ENCODE measurements around the gene ZNF750.

DNA sequence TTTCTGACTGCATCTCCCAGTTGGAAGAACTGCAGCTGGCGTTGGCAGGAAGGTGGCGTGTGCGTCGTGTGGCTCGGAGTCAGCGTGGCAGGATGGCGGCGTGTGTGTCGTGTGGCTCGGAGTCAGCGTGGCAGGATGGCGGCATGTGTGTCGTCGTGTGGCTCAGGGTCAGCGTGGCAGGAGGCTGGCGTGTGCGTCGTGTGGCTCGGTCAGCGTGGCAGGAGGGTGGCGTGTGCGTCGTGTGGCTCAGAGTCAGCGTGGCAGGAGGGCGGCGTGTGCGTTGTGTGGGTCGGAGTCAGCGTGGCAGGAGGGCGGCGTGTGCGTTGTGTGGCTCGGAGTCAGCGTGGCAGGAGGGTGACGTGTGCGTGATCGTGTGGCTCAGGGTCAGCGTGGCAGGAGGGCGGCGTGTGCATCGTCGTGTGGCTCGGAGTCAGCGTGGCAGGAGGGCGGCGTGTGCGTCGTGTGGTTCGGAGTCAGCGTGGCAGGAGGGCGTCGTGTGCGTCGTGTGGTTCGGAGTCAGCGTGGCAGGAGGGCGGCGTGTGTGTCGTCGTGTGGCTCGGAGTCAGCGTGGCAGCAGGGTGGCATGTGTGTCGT, 38.3 kb downstream of the ZNF750 start:
- no peak for TF ChIP-seq POLR2A (IDR thresholded peaks at IDR 0.05)
- TF ChIP-seq, protein P1, sequence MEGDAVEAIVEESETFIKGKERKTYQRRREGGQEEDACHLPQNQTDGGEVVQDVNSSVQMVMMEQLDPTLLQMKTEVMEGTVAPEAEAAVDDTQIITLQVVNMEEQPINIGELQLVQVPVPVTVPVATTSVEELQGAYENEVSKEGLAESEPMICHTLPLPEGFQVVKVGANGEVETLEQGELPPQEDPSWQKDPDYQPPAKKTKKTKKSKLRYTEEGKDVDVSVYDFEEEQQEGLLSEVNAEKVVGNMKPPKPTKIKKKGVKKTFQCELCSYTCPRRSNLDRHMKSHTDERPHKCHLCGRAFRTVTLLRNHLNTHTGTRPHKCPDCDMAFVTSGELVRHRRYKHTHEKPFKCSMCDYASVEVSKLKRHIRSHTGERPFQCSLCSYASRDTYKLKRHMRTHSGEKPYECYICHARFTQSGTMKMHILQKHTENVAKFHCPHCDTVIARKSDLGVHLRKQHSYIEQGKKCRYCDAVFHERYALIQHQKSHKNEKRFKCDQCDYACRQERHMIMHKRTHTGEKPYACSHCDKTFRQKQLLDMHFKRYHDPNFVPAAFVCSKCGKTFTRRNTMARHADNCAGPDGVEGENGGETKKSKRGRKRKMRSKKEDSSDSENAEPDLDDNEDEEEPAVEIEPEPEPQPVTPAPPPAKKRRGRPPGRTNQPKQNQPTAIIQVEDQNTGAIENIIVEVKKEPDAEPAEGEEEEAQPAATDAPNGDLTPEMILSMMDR (IDR thresholded peaks at IDR 0.05): no peak
